ENCODE measurements around the gene REPIN1. TPM values are rescaled to one million over a fixed set of nuclear protein-coding genes. Genes with fewer than 3 reads are reported as not detected.

The REPIN1 gene
- polyA plus RNA-seq, 1 of the 3 experiments (the other 2 are of a cell fraction): 91.6 TPM

DNA sequence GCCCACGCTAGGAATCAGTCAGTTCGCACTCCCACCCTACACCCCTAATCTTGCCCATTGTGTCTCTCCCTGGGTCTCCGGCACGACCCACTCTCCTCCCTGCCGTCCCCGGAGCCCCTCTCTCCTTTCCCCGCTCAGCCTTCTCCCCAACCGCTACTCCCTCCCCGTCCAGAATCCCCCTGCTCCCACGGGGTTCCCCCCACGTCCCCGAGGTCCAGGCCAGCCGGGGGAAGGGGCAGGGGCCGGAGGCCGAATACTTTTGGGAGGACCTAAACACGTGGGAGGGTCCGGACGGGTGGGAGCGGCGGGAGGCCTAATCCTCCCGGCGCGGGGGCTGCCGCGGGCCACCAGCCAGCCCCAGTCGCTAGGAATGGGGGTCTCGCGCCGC lies 27.8 kb upstream of the REPIN1 start:
- H3K4me3 ChIP-seq (ENCODE audit: low read depth in 2 of 2, low read length in 1 of 2): no peak overlapping the region
- 72% methylated on average over 28 of the region's 29 CpGs for WGBS (ENCODE audit: low lambda C conversion rate)
- no peak overlapping the region for H3K27ac ChIP-seq (ENCODE audit: low read depth in 2 of 2, low read length in 1 of 2)
- no peaks in the 10 kb centered on the region for H4K20me1 ChIP-seq (ENCODE audit: insufficient read depth)
- H3K9ac ChIP-seq: no peak overlapping the region
- H2AFZ ChIP-seq (ENCODE audit: low read depth): no peak overlapping the region
- no peaks in the 10 kb centered on the region for H3K36me3 ChIP-seq (replicated peaks in 1 of 2; ENCODE audit: control insufficient read depth in 1 of 2, insufficient read depth in 2 of 2, low read length in 1 of 2)
- no peaks in the 10 kb centered on the region for H3K9me3 ChIP-seq
- H3K4me1 ChIP-seq (ENCODE audit: control insufficient read depth in 1 of 2, insufficient read depth in 2 of 2, low read depth in 1 of 2, low read length in 1 of 2): no peaks in the 10 kb centered on the region; a peak in 1 of 4 replicates
- no peaks in the 10 kb centered on the region for H3K9me2 ChIP-seq
- no peak for TF ChIP-seq NRF1 (IDR thresholded peaks at IDR 0.05; ENCODE audit: low read depth, low read length)
- no peak for TF ChIP-seq FOXM1 (IDR thresholded peaks at IDR 0.05; ENCODE audit: low read depth)
- no peak for TF ChIP-seq JUND (IDR thresholded peaks at IDR 0.05)
- TF ChIP-seq ELF1 (IDR thresholded peaks at IDR 0.05): no peak
- TF ChIP-seq IRF3 (IDR thresholded peaks at IDR 0.05; ENCODE audit: low read depth, low read length): no peak
- TF ChIP-seq RCOR1 (IDR thresholded peaks at IDR 0.05; ENCODE audit: low read length): no peak
- TF ChIP-seq SIN3A (IDR thresholded peaks at IDR 0.05; ENCODE audit: borderline replicate concordance, low read depth, low read length): no peak
- TF ChIP-seq SMC3 (IDR thresholded peaks at IDR 0.05; ENCODE audit: low read depth, low read length): no peak
- no peak for TF ChIP-seq EZH2phosphoT487 (IDR thresholded peaks at IDR 0.05; ENCODE audit: borderline replicate concordance, low read depth)
- peaks cover 8% of the 10 kb centered on the region; the same call in 1 of the 2 replicates for H3K27me3 ChIP-seq (ENCODE audit: insufficient read depth)
- no peaks in the 10 kb centered on the region for H3K79me2 ChIP-seq (ENCODE audit: insufficient read depth)
- H3K4me2 ChIP-seq: no peak overlapping the region
- ChIA-PET CTCF (interaction anchor here (1.0 kb wide), 1 partner anchor 17 kb away, joined by 3 read pairs; no protein-coding TSS in a partner anchor), POLR2A (interaction anchor here (0.6 kb wide), 1 partner anchor 86 kb away, joined by 3 read pairs; no protein-coding TSS in a partner anchor)
- DNase-seq: no peak
- H3F3A ChIP-seq (replicated peaks; ENCODE audit: insufficient read depth): no peaks in the 10 kb centered on the region

DNA sequence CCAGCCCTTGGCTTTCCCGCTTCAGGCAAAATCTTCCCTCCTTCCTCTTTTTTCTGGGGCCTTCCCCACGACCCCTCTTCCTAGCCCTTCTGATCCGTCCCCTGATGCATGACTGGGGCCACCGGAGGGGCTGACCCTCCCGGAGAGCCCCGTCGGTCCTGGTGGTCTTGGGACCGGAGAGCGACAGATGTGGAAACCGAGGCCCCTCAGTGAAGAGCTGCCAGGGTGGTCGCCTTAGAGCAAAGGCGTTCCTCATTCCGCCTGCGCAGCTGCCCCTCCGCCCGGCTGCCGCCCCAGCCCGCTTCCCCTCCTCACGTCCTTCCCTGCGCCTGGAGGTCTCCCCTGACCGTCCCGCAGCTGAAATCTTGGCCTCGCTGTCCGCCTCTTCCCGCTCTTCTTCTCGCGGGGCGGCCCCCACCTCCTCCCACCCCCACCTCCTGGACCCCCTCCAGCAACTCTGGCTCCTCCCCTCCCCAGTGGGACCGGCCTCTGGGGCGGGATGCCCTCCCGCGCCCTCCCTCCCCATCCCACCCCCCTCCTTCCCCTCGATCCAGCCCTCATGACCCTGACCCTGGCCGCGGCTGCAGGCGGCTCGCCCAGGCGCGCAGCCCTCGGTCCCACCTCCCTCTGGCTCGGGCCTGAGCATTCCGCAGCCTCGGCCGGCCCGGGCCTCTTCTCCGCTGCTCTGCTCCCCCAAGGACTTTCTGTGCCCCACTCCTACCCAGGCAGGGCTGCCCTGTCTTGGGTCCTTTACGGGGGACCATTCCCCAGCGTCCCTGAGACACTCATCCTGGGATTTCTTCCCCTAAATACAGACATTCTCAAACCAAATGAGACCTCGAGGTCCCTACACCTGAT lies 27.1 kb upstream of the REPIN1 start, which contains the start of gene RARRES2:
RARRES2 (minus strand) TSS at position 367 of the 858 bp plus-strand sequence. CDS start 1,020 bp downstream, outside the sequence.
- H3K9me2 ChIP-seq: no peaks in the 10 kb centered on the region
- no peak within 1 kb of the TSS for H3K27ac ChIP-seq (ENCODE audit: low read depth in 2 of 2, low read length in 1 of 2)
- H3K36me3 ChIP-seq (replicated peaks in 1 of 2; ENCODE audit: control insufficient read depth in 1 of 2, insufficient read depth in 2 of 2, low read length in 1 of 2): no peaks in the 10 kb centered on the region
- no peaks in the 10 kb centered on the region for H4K20me1 ChIP-seq (ENCODE audit: insufficient read depth)
- H3K9me3 ChIP-seq: no peaks in the 10 kb centered on the region
- DNase-seq: peak; percentile 85
- CTCF ChIA-PET: interaction anchor here (1.0 to 1.9 kb wide), 2 partner anchors 17 to 80 kb away, joined by 3 to 5 read pairs; no protein-coding TSS in a partner anchor
- no peak within 1 kb of the TSS for H2AFZ ChIP-seq (ENCODE audit: low read depth)
- H3K4me3 ChIP-seq (ENCODE audit: low read depth in 2 of 2, low read length in 1 of 2): no peak within 1 kb of the TSS
- no peak for TF ChIP-seq TCF12 (IDR thresholded peaks at IDR 0.05)
- TF ChIP-seq SMC3 (IDR thresholded peaks at IDR 0.05; ENCODE audit: low read depth, low read length): no peak
- TF ChIP-seq CHD2 (IDR thresholded peaks at IDR 0.05; ENCODE audit: low read length, partially characterized antibody): no peak
- no peak for TF ChIP-seq TAF1 (IDR thresholded peaks at IDR 0.05; ENCODE audit: borderline replicate concordance, low read depth, low read length)
- TF ChIP-seq MEF2A (IDR thresholded peaks at IDR 0.05; ENCODE audit: borderline replicate concordance, low read depth): no peak
- no peak for TF ChIP-seq NFIC (IDR thresholded peaks at IDR 0.05; ENCODE audit: borderline replicate concordance)
- TF ChIP-seq POLR2AphosphoS5 (IDR thresholded peaks at IDR 0.05; ENCODE audit: low read depth, low read length): no peak
- no peak for TF ChIP-seq GABPA (IDR thresholded peaks at IDR 0.05; ENCODE audit: low read depth)
- no peak for TF ChIP-seq SIN3A (IDR thresholded peaks at IDR 0.05; ENCODE audit: borderline replicate concordance, low read depth, low read length)
- no peak for TF ChIP-seq NRF1 (IDR thresholded peaks at IDR 0.05; ENCODE audit: low read depth, low read length)
- TF ChIP-seq GATA2 (CRISPR knock-in tag; IDR thresholded peaks at IDR 0.05): no peak
- POLR2A ChIA-PET: no interaction called here
- no peak within 1 kb of the TSS for H3K9ac ChIP-seq
- 36% methylated on average over 45 of the region's 49 CpGs for WGBS (ENCODE audit: low lambda C conversion rate)
- H3F3A ChIP-seq (replicated peaks; ENCODE audit: insufficient read depth): no peaks in the 10 kb centered on the region
- no peak within 1 kb of the TSS for H3K4me2 ChIP-seq
- H3K27me3 ChIP-seq (ENCODE audit: insufficient read depth): peaks cover 8% of the 10 kb centered on the region; the same call in 1 of the 2 replicates
- H3K4me1 ChIP-seq (ENCODE audit: control insufficient read depth in 1 of 2, insufficient read depth in 2 of 2, low read depth in 1 of 2, low read length in 1 of 2): no peaks in the 10 kb centered on the region; a peak in 1 of 4 replicates
- no peaks in the 10 kb centered on the region for H3K79me2 ChIP-seq (ENCODE audit: insufficient read depth)
